Uterus (tissue), 2 donors: ENCODE results near the gene MED26.

Experiments
- POLR2A ChIP-seq, 2 donors: fragments of 450-650 bp; IDR thresholded peaks; one replicate each; pipeline ENCODE4 v1.6.1; 2016; ENCODE audit warnings: antibody characterized with exemption in 2 of 2, mild to moderate bottlenecking in 1 of 2, moderate library complexity in 1 of 2
- TF ChIP-seq, protein P1 (sequence below), 4 experiments: fragments of 200-600 bp in 2 of 4; fragments of 450-650 bp in 2 of 4; sonication (generic) in 2 of 4; IDR thresholded peaks; one replicate each; pipeline ENCODE4 v1.5.1; 2016 to 2019; ENCODE audit warnings: antibody characterized with exemption in 4 of 4, mild to moderate bottlenecking in 2 of 4, moderate library complexity in 1 of 4

DNA sequence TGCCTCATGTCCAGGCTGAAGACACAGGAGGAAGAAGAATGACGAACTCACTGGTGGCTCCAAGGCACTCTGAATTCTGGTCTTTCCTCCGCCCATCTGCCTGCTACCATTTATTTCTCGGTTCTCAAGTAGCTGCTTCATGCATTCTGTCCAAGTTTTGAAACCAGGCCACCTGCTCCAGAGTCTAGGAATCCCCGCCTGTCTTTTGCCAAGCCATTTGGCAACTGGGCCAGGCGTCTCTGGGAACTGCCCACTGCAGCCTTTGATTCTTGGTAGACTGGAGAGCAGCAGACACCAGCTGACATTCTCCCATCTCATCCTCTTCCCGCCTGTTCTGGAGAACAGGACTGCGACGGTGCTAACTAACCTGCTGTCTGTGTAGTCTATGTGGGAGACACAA, 66.6 kb downstream of the MED26 start:
- TF ChIP-seq, protein P1, sequence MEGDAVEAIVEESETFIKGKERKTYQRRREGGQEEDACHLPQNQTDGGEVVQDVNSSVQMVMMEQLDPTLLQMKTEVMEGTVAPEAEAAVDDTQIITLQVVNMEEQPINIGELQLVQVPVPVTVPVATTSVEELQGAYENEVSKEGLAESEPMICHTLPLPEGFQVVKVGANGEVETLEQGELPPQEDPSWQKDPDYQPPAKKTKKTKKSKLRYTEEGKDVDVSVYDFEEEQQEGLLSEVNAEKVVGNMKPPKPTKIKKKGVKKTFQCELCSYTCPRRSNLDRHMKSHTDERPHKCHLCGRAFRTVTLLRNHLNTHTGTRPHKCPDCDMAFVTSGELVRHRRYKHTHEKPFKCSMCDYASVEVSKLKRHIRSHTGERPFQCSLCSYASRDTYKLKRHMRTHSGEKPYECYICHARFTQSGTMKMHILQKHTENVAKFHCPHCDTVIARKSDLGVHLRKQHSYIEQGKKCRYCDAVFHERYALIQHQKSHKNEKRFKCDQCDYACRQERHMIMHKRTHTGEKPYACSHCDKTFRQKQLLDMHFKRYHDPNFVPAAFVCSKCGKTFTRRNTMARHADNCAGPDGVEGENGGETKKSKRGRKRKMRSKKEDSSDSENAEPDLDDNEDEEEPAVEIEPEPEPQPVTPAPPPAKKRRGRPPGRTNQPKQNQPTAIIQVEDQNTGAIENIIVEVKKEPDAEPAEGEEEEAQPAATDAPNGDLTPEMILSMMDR (IDR thresholded peaks at IDR 0.05) = no peak
- TF ChIP-seq POLR2A (IDR thresholded peaks at IDR 0.05) = no peak
